Cardiac fibroblast (primary cell): ENCODE data around the gene CHAC2.
"Not testable (repeated sequence)": the region's sequence is repeated elsewhere in the genome, so short reads cannot be mapped to it uniquely, and the experiment has no call there.

Experiments
- DNase-seq, 2 donors: peaks; one replicate each; pipeline versions ENCODE4 v3.0.0 to v3.0.0-alpha.2; 2010; ENCODE audit warnings: low read depth in 2 of 2
- H3K4me3 ChIP-seq, 2 donors: replicated peaks in 1 of 2; 1 replicate in 1 of 2; 2 replicates in 1 of 2; pipeline ENCODE4 v1.5.1; 2011; ENCODE audit warnings: low read depth in 2 of 2, low read length in 2 of 2, mild to moderate bottlenecking in 2 of 2, moderate library complexity in 1 of 2
- CTCF ChIP-seq: IDR thresholded peaks from one replicate; pipeline ENCODE4 v1.5.1; 2011; ENCODE audit warnings: low read depth, mild to moderate bottlenecking, low read length, inconsistent platforms

Gene CHAC2

GRCh38 chr2:53767405-53768241, at the start of gene CHAC2:
Gene CHAC2, plus strand, starts transcription at chr2:53767804. Its CDS starts 83 bp downstream, at chr2:53767887.
- peak; percentile 79 to 84 for DNase-seq
- peak; percentile 61 for TF ChIP-seq CTCF

GRCh38 chr2:53720944-53721343, 46.7 kb upstream of the CHAC2 start:
- H3K4me3 ChIP-seq, DNase-seq: not testable (repeated sequence)

More at GRCh38 chr2:53767405-53768241, at the start of gene CHAC2:
- H3K4me3 ChIP-seq = peak within 1 kb of the TSS; percentile 73 to 96

GRCh38 chr2:53724536-53724935, 43.1 kb upstream of the CHAC2 start:
- no peak overlapping the region for H3K4me3 ChIP-seq
- peak; percentile 61 to 66 for DNase-seq
- TF ChIP-seq CTCF = no peak

GRCh38 chr2:53725662-53726061, 41.9 kb upstream of the CHAC2 start:
- no peak for TF ChIP-seq CTCF
- no peak for DNase-seq
- H3K4me3 ChIP-seq = no peak overlapping the region

GRCh38 chr2:53727921-53728320, 39.7 kb upstream of the CHAC2 start:
- DNase-seq = no peak
- H3K4me3 ChIP-seq = no peak overlapping the region
- TF ChIP-seq CTCF = no peak

- no peak overlapping the region for H3K4me3 ChIP-seq
- TF ChIP-seq CTCF = no peak
- no peak for DNase-seq
Observed at GRCh38 chr2:53729143-53729762, 38.4 kb upstream of the CHAC2 start.

GRCh38 chr2:53737091-53737490, 30.5 kb upstream of the CHAC2 start:
- TF ChIP-seq CTCF = no peak
- no peak for DNase-seq

More at GRCh38 chr2:53737091-53737490, 30.5 kb upstream of the CHAC2 start:
- H3K4me3 ChIP-seq = no peak overlapping the region
